NB4 (cell line): ENCODE results near the gene CDYL.

Source experiments
- DNase-seq: peaks from one replicate; pipeline ENCODE4 v3.0.0; 2010; ENCODE audit warnings: low read depth
- H3K4me3 ChIP-seq: one replicate; pipeline ENCODE4 v1.5.1; 2011; ENCODE audit warnings: mild to moderate bottlenecking, low read depth, low read length, moderate library complexity
- CTCF ChIP-seq: IDR thresholded peaks from one replicate; pipeline ENCODE4 v1.5.1; 2012; ENCODE audit warnings: low read depth, low read length
- MAX ChIP-seq: IDR thresholded peaks from 2 replicates; pipeline ENCODE4 v1.6.1; 2011; ENCODE audit warnings: low read depth, low read length
- MYC ChIP-seq: IDR thresholded peaks from 2 replicates; pipeline ENCODE4 v1.6.1; 2011; ENCODE audit warnings: low read depth, low read length
- POLR2A ChIP-seq: IDR thresholded peaks from 2 replicates; pipeline ENCODE4 v1.6.1; 2011; ENCODE audit warnings: mild to moderate bottlenecking; ENCODE audit not compliant: insufficient read length; ENCODE audit errors: extremely low read depth

Gene CDYL

GRCh38 chr6:4936681-4937041 lies 160.5 kb downstream of the CDYL start:
- H3K4me3 ChIP-seq, result no peak overlapping the region
- DNase-seq, result peak; percentile 65
- TF ChIP-seq MYC, result no peak
- TF ChIP-seq CTCF, result peak; percentile 59
- TF ChIP-seq POLR2A, result no peak

GRCh38 chr6:4937414-4937813 lies 161.2 kb downstream of the CDYL start:
- H3K4me3 ChIP-seq, result no peak overlapping the region
- no peak for TF ChIP-seq MYC
- no peak for TF ChIP-seq MAX
- no peak for TF ChIP-seq POLR2A
- no peak for TF ChIP-seq CTCF
- DNase-seq, result no peak

- DNase-seq, result no peak
- no peak overlapping the region for H3K4me3 ChIP-seq
- no peak for TF ChIP-seq MYC
- TF ChIP-seq POLR2A, result no peak
- TF ChIP-seq CTCF, result no peak
- no peak for TF ChIP-seq MAX
Measured at GRCh38 chr6:4939241-4939640, 163.0 kb downstream of the CDYL start.

DNA sequence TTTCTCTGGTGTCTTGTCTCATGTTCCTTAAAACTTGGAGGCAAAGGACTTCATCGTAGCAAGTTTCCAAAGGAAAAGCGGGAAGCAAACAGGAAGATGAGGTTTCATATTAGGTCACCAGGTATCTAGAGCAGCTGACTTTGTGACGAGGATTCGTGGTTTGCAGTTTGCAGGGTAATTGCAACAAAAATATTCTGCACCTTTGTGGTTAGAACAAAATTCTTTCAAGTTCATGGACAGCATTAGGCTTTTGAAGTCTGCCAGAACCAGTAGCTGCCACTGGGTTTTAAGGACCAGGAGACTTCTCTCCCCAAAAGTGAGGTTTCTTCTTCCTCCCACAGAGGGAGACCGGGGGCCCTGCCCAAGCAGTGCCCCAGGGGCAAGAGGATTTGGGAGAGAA lies 164.2 kb downstream of the CDYL start:
- no peak for DNase-seq
- H3K4me3 ChIP-seq, result no peak overlapping the region

GRCh38 chr6:4941782-4942672 lies 165.8 kb downstream of the CDYL start:
- TF ChIP-seq POLR2A, result no peak
- no peak for TF ChIP-seq CTCF
- no peak for TF ChIP-seq MYC
- DNase-seq, result peak; percentile 91
- H3K4me3 ChIP-seq, result no peak overlapping the region

More for the DNA sequence above, 164.2 kb downstream of the CDYL start:
- TF ChIP-seq POLR2A, result no peak
- no peak for TF ChIP-seq CTCF
- no peak for TF ChIP-seq MYC
- no peak for TF ChIP-seq MAX

- DNase-seq, result no peak
- no peak for TF ChIP-seq MYC
- TF ChIP-seq POLR2A, result no peak
- no peak for TF ChIP-seq CTCF
- H3K4me3 ChIP-seq, result no peak overlapping the region
Measured at GRCh38 chr6:4942673-4943009, 166.4 kb downstream of the CDYL start.
